ENCODE measurements around the gene SYNGR3.

- TF ChIP-seq POLR2AphosphoS5 (IDR thresholded peaks at IDR 0.05; ENCODE audit: low read depth, low read length) (no peak), POLR2A (IDR thresholded peaks at IDR 0.05; ENCODE audit: low read depth, low read length) (no peak), SPI1 (IDR thresholded peaks at IDR 0.05; ENCODE audit: low read depth, low read length) (no peak)
Measured at GRCh38 chr16:2003827-2004641, 14.3 kb downstream of the SYNGR3 start.

Measured in GM12891 (cell line).